Osteocyte (in vitro differentiated cells): ENCODE data around the gene TNFRSF8. TPM values are rescaled to one million over a fixed set of nuclear protein-coding genes. Genes with fewer than 3 reads are reported as not detected.

ENCODE experiments used
- DNase-seq: peaks from one replicate; pipeline ENCODE4 v3.0.0; 2021; ENCODE audit warnings: mixed read lengths; ENCODE audit not compliant: unreplicated experiment; ENCODE audit errors: extremely low spot score
- H3K27ac Mint-ChIP-seq: one replicate; pipeline ENCODE4 v1.8.0; 2021; ENCODE audit warnings: mild to moderate bottlenecking, mixed read lengths; ENCODE audit not compliant: unreplicated experiment
- H3K27me3 Mint-ChIP-seq: one replicate; pipeline ENCODE4 v1.8.0; 2021; ENCODE audit warnings: mixed read lengths; ENCODE audit not compliant: unreplicated experiment
- H3K36me3 Mint-ChIP-seq: one replicate; pipeline ENCODE4 v1.8.0; 2021; ENCODE audit warnings: mixed read lengths; ENCODE audit not compliant: unreplicated experiment
- H3K4me1 Mint-ChIP-seq: one replicate; pipeline ENCODE4 v1.8.0; 2021; ENCODE audit warnings: mixed read lengths; ENCODE audit not compliant: unreplicated experiment
- H3K4me3 Mint-ChIP-seq: one replicate; pipeline ENCODE4 v1.8.0; 2021; ENCODE audit warnings: mild to moderate bottlenecking, moderate library complexity, mixed read lengths; ENCODE audit not compliant: unreplicated experiment
- H3K9me3 Mint-ChIP-seq: one replicate; pipeline ENCODE4 v1.8.0; 2021; ENCODE audit warnings: mixed read lengths; ENCODE audit not compliant: unreplicated experiment
- total RNA-seq: library from RNA; stranded (reverse); gene quantifications from 2 replicates; pipeline ENCODE4 v1.2.1, GENCODE V29; 2021
- TF ChIP-seq, protein P1 (sequence below): fragments of 200-600 bp; sonication (generic); IDR thresholded peaks from 2 replicates; pipeline ENCODE4 v1.5.0; 2021; ENCODE audit warnings: antibody characterized with exemption, mild to moderate bottlenecking, moderate library complexity

The TNFRSF8 gene
- total RNA-seq, 1 donor from 2014 or later = not detected

DNA sequence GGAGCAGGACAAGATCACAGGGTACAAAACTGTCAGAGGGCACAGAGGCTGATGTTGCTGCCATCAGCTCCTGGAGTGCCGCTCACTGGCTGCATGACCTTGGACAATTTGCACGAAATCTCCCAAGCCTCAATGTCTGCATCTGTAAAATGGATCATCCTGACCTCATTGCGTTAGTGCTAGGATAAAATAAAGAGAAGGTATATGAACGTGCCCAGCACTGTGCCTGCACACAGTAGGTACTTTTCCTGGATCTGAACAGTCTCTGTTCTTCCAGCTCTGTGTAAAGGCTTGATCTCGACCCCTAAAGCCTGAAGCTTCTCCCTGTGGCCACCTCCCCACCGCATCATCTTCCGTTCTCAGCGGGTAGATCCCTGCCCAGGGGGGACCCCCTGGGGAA lies 116.6 kb downstream of the TNFRSF8 start:
- peaks cover 55% of the 10 kb centered on the region for H3K4me1 Mint-ChIP-seq
- no peak overlapping the region for H3K27ac Mint-ChIP-seq
- no peaks in the 10 kb centered on the region for H3K27me3 Mint-ChIP-seq
- TF ChIP-seq, protein P1, sequence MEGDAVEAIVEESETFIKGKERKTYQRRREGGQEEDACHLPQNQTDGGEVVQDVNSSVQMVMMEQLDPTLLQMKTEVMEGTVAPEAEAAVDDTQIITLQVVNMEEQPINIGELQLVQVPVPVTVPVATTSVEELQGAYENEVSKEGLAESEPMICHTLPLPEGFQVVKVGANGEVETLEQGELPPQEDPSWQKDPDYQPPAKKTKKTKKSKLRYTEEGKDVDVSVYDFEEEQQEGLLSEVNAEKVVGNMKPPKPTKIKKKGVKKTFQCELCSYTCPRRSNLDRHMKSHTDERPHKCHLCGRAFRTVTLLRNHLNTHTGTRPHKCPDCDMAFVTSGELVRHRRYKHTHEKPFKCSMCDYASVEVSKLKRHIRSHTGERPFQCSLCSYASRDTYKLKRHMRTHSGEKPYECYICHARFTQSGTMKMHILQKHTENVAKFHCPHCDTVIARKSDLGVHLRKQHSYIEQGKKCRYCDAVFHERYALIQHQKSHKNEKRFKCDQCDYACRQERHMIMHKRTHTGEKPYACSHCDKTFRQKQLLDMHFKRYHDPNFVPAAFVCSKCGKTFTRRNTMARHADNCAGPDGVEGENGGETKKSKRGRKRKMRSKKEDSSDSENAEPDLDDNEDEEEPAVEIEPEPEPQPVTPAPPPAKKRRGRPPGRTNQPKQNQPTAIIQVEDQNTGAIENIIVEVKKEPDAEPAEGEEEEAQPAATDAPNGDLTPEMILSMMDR = no peak
- no peak overlapping the region for H3K4me3 Mint-ChIP-seq
- no peaks in the 10 kb centered on the region for H3K36me3 Mint-ChIP-seq
- no peak for DNase-seq
- H3K9me3 Mint-ChIP-seq = no peaks in the 10 kb centered on the region

DNA sequence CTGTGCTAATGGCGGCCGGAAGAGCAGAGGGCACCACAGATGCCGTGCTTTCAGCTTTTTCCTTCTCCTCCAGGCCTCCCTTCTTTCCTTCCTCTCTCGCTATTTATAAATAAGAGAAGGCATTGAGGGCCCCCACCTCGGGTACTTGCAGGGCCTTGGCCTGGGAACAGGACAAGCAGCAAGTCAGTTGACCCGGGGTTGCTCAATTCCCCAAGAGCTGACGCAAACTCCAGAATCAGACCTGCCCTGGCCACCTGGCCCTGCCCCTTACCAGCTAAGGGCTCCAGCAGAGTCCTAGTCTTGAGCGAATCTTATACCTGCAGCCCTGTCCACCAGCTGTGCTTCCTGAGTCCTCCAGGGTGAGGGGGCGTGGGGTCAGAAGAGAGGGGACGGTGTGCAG lies 117.2 kb downstream of the TNFRSF8 start:
- Mint-ChIP-seq H3K27me3 (no peaks in the 10 kb centered on the region), H3K4me3 (no peak overlapping the region), H3K4me1 (peaks cover 55% of the 10 kb centered on the region), H3K27ac (no peak overlapping the region), H3K36me3 (no peaks in the 10 kb centered on the region), H3K9me3 (no peaks in the 10 kb centered on the region)
- TF ChIP-seq, protein P1 = no peak
- DNase-seq = no peak

DNA sequence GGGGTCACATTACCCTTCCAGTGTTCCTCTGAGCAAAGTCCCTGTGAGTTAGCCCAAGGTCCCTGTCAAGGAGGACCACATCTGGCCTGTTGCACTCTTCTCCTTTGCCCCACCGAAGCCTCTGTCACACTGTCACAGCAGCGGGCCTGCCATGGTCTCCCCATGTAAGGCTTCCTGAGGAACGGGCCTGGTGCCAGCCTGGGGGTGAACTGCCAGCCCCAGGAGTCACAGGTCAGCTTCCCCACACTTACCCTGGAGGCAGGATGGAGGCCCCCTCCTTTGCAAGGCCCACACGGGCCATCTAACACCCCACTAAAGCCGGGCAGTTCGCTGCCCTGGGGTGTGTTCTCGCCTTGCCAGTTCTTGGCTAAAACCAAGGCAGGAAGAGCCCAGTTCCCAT lies 117.8 kb downstream of the TNFRSF8 start:
- no peak for DNase-seq
- Mint-ChIP-seq H3K27me3 (no peaks in the 10 kb centered on the region), H3K9me3 (no peaks in the 10 kb centered on the region), H3K4me1 (peaks cover 57% of the 10 kb centered on the region), H3K27ac (no peak overlapping the region), H3K4me3 (no peak overlapping the region), H3K36me3 (no peaks in the 10 kb centered on the region)
- TF ChIP-seq, protein P1 = no peak

DNA sequence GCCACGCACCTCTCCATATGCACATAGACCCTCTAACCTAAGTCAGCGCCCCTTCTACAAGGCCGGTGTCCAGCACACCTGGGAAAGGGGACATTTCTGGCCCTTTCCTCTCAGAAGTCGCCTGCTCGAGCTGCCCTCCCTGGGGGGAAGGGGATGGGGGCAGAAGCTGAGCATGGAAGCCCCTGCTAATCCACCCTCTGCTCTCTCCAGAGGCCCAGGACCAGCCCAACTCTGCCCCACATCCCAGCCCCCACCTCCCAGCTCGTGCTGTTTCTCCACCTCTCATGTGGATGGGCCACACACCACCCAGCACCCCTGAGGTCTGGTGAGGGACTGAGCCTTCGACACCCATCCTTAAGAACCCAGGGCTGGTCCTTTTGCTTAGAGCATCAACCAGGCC lies 118.5 kb downstream of the TNFRSF8 start:
- no peak for DNase-seq
- Mint-ChIP-seq H3K4me1 (peaks cover 61% of the 10 kb centered on the region), H3K4me3 (no peak overlapping the region), H3K36me3 (no peaks in the 10 kb centered on the region), H3K9me3 (no peaks in the 10 kb centered on the region), H3K27ac (no peak overlapping the region), H3K27me3 (no peaks in the 10 kb centered on the region)
- TF ChIP-seq, protein P1 = no peak

DNA sequence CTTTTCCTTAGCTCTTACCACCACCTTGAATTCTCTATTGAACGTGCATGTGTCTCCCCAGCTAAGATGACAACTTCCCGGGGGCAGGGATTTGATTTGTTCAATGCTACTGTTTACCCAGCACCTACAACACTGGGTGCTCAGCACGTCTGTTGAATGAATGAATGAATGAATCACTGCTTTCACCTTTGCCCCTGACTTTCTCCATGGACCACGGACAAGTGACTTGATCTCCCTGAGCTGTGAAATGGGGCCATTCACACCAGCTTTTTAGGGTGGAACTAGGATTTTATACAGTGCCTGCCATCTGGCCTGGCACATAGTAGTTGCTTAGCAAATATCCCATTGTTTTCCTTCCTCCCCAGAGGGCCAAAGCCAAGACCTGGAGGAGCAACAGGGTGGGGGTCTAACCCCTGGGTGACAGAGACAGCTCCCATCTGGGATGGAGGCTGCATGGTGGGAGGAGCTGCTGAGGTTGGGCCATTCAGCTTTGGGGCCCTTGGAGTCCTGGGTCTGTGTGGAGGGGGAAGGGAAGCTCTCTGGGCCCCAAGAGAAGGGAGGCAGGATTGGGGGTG lies 119.4 kb downstream of the TNFRSF8 start:
- no peaks in the 10 kb centered on the region for H3K9me3 Mint-ChIP-seq
- TF ChIP-seq, protein P1 = no peak
- H3K27ac Mint-ChIP-seq = no peak overlapping the region
- no peaks in the 10 kb centered on the region for H3K36me3 Mint-ChIP-seq
- H3K27me3 Mint-ChIP-seq = no peaks in the 10 kb centered on the region
- no peak overlapping the region for H3K4me3 Mint-ChIP-seq
- H3K4me1 Mint-ChIP-seq = peaks cover 65% of the 10 kb centered on the region
- DNase-seq = no peak
